ENCODE results near the gene OR1N2.
"Not testable (repeated sequence)": the region's sequence is repeated elsewhere in the genome, so short reads cannot be mapped to it uniquely, and the experiment has no call there.

Gene OR1N2

DNA sequence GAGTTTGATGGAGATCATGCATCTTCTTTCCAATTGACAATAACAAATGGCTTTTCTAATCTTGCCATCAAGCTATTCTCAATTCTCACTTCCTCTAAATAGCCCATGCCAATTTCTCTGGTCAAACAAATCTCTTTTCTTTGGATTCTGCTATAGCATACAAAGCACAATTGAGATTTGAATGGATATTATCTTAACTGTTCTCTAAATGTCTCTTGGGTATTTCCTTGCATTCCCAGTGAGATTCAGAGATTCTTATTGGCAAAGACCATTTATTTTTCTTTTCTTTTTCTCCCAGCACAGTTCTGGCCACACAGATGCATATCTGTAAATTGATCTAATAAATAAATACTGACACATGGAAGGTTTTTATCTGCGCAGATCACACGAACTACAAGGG lies at the start of gene OR1N2:
OR1N2 (plus strand) TSS at position 301 of the 400 bp plus-strand sequence. CDS start 100 bp downstream, outside the sequence.
- DNase-seq: no peak

DNA sequence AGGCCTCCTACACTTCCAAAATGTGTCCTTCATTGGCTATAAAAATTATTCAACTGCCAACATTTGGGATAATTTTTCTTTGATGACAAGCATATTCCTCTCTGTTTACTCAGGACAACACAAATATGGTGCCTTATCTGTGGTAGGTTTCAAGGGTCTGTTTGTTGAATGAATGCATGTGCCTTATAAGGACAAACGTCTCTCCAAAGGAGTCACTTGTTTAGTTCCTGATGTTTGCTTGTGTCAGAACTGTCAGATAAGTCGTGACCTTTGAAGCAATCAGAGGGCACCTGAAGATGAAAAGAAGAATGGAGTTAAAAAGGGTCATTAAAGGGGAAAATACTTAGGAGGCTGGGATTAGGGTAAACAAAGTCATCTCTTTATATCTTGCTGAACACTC lies 45.9 kb upstream of the OR1N2 start:
- no peak for DNase-seq

DNA sequence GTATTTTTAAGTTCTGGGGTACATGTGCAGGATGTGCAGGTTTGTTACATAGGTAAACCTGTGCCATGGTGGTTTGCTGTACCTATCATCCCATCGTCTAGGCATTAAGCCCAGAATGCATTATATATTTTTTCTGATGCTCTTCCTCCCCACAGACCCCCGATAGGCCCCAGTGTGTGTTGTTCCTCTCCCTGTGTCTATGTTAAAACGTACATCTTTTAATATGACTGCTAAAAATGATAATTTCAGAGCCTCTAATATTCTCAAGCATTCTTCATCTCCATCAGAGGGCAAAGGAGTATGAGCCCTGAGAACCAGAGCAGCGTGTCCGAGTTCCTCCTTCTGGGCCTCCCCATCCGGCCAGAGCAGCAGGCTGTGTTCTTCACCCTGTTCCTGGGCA lies 42.4 kb upstream of the OR1N2 start, which contains the start of gene OR1J2:
OR1J2 (plus strand) TSS at position 301 of the 400 bp plus-strand sequence; CDS start at position 301, 0 bp downstream.
- no peak for DNase-seq

DNA sequence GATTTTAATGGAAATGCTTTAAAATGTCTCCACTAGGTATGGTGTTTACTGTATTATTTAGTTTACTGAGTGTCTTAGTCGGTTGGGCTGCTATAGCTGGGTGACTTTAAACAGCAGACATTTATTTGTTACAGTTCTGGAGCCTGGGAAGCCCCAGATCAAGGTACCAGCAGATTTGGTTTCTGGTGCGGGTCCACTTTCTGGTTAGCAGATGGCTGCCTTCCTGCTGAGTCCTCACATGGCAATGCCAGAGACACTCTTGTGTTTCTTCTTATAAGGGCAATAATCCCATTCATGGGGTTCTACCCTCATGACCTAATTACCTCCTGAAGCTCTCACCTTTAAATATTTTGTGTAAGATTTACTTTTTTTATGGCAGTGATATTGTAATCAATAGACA lies 34.7 kb upstream of the OR1N2 start:
- no peak for DNase-seq

- no peak for DNase-seq
Measured at GRCh38 chr9:122518841-122519240, 34.1 kb upstream of the OR1N2 start, which contains the start of gene OR1J4. TSS of gene OR1J4 (plus strand) at chr9:122519141. CDS start at chr9:122519141, 0 bp downstream.

GRCh38 chr9:122519376-122519775 lies 33.5 kb upstream of the OR1N2 start:
- DNase-seq: no peak

- DNase-seq: no peak
Measured at GRCh38 chr9:122526602-122527001, 26.3 kb upstream of the OR1N2 start.

DNA sequence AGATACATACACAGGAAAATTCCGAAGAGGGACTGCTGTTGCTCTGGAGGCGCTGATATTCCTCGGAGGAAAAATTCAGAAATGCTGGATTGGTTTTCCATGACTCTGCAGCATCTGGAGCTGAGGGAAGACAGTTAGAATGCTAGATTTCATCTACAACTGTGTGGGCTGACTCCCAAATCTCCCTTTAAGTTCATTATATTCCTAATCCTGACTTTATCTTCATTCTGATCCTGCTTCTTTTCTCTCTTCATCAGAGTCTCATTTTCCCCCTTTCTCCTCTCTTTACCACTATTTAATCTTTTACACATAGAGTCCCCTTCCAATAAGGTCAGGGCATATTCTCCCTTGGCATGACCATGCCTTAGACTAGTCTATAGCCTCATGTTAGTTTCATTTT lies 25.7 kb upstream of the OR1N2 start, which contains the start of gene OR1N1:
OR1N1 (minus strand) TSS at position 101 of the 400 bp plus-strand sequence; CDS start at position 101, 0 bp downstream.
- DNase-seq: no peak

DNA sequence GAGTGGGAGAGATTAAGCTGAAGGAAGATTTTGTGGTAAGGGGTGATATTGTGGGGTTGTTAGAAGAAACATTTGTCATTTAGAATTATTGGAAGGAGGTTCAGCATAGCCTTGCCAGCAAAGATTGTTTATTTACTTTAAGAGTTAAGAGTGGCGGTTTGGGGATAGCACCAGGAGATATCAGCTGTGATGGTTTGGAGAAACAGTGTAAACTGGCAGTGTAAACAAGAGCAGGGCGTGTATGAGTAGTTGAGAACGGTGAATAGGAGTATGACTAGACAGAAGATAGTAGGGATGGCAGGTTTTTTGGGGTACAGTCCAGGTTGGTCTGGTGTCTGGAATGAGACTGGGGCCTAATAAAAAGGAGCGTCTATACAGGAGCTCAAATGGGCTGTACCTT lies 21.8 kb upstream of the OR1N2 start:
- DNase-seq: not testable (repeated sequence)

DNA sequence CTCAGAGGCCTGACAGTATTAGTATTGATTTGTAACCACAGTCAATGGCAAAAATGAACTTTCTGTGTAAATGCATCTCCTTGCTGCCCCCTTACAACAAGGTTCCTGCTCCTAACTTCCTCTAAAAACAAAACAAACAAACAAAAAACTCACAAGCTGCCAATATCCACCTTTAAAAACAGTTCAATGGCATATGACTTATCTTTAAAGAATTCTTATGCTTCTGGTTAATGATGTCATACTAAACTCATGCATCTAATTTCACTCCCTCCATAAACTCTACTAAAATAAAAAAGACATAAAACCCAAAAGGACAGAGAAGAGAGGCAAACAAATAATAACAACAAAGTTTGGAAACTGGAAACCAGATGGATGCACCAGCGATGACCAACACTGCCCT lies 16.8 kb upstream of the OR1N2 start:
- no peak for DNase-seq

DNA sequence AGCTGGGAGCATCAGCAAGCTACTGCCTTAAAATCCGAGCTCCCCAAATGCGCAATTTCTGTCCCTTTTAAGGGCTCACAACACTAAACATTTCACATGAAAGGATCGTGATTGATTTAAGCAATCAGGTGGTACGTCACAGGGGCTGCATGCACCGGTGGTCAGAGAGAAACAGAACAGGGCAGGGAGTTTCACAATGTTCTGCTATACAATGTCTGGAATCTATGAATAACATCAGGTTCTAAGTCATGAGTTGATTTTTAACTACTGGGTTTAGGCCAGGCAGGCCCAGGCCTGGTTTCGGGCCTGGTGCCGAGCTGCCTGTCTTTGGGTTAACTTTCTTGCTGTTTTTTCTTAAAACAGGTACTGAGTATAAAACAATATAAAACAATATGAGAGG lies 15.8 kb upstream of the OR1N2 start:
- DNase-seq: not testable (repeated sequence)

- no peak for DNase-seq
Measured at GRCh38 chr9:122538757-122539156, 14.2 kb upstream of the OR1N2 start.

DNA sequence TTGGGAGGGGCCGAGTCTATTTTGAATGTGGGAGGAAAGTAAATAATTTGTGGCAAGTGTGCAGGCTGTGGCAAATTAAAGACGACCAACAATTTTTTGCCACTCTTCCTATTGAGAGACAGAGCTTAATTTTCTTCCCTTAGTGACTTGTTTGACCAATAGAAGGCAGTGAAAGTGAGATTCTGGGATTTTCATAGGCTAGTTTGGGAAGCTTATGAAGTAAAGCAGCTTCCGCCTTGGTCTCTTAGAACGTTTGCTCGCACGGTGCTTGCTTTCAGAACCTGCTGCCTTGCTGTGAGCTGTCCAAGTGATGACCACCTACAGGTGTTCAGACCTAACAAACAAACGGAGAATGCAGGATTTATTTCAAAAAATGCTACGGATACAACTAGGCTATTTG lies 6.7 kb upstream of the OR1N2 start:
- no peak for DNase-seq

GRCh38 chr9:122551371-122551770 lies 1.5 kb upstream of the OR1N2 start:
- no peak for DNase-seq

DNA sequence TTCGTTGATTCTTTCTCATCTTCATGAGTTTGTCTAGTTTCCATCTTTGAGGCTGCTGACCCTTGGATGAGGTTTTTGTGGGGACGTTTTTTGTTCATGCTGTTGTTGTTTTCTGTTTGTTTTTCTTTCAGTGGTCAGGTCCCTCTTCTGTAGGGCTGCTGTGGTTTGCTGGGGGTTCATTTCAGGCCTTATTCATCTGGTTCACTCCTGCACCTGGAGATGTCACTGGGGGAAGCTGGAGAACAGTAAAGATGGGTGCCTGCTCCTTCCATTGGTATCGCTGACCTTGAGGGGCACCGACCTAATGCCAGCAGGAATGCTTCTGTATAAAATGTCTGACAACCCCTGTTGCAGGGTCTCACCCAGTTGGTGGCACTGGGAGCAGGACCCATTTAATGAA lies 8.5 kb downstream of the OR1N2 start:
- no peak for DNase-seq

GRCh38 chr9:122562134-122562760 lies 9.3 kb downstream of the OR1N2 start:
- DNase-seq: no peak

DNA sequence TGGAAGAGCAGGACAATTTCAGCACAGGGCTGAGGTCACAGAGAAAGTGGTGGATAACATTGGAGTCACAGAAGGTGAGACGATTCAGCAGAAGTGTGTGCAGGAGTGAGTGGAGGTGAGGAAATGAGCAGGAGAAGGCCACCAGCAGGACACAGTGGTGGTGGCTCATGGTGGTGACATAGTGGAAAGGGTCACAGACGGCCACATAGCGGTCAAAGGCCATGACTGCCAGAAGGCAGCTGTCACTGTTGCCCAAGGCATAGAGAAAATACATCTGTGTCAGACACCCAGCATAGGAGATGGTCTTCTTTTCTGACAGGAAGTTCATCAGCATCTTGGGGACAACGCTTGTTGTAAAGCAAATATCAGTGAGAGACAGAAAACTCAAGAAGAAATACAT lies 15.0 kb downstream of the OR1N2 start:
- no peak for DNase-seq

DNA sequence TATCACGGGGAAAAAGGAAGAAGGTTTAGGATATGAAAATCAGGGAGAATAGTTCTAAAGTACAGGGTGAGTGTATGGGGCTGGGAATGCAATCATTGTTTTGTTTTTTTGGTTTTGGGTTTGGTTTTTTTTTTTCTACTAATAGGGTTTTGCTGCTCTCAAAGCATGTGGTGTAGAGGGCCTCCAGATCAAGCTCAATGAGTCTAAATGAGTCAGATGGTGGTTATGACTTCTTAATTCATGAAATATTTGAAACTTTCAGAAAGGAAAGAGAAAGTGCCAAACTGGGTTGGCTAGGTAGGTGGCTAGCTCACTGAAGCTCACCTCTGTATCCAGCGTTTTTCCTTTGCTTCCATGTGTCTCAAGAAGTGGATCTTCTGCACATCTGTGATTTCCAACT lies 19.5 kb downstream of the OR1N2 start:
- no peak for DNase-seq

- DNase-seq: no peak
Measured at GRCh38 chr9:122579874-122580273, 27.0 kb downstream of the OR1N2 start.

- peak; percentile 54 for DNase-seq
Measured at GRCh38 chr9:122580360-122580759, 27.4 kb downstream of the OR1N2 start.

- DNase-seq: not testable (repeated sequence)
Measured at GRCh38 chr9:122583284-122583683, 30.4 kb downstream of the OR1N2 start, which contains the start of gene OR1L8. TSS of gene OR1L8 (minus strand) at chr9:122583384. CDS start at chr9:122568477, 14,907 bp downstream.

All from hematopoietic multipotent progenitor cell treated with erythropoietin and hydrocortisone succinate and interleukin-3 and kit ligand, for 6 days (in vitro differentiated cells).